NCI-H345 treated with DMSO at 0.1 percent for 48 hours (cell line): ENCODE results near the gene MR1.

ENCODE experiments used
- DNase-seq: peaks from one replicate; lab custom pipeline; 2025; ENCODE audit not compliant: unreplicated experiment; lab: John Stamatoyannopoulos, UW

MR1 gene

GRCh38 chr1:181033799-181034451, at the start of gene MR1:
MR1 (plus strand) TSS chr1:181033983; CDS start chr1:181034008, 25 bp downstream.
- DNase-seq, result no peak

- peak; percentile 94 for DNase-seq
These were observed 45.5 kb upstream of the MR1 start for GRCh38 chr1:180988253-180988752.

- DNase-seq, result peak; percentile 9
These were observed 39.5 kb upstream of the MR1 start for GRCh38 chr1:180994262-180994661.

- no peak for DNase-seq
These were observed 35.8 kb upstream of the MR1 start for GRCh38 chr1:180997843-180998504.

- no peak for DNase-seq
These were observed 32.5 kb upstream of the MR1 start for GRCh38 chr1:181001091-181001780.

- no peak for DNase-seq
These were observed 31.1 kb upstream of the MR1 start for GRCh38 chr1:181002582-181003172.

- DNase-seq, result no peak
These were observed 23.0 kb upstream of the MR1 start for GRCh38 chr1:181010789-181011188.

GRCh38 chr1:181011301-181012202, 22.2 kb upstream of the MR1 start:
- no peak for DNase-seq

- DNase-seq, result no peak
These were observed 21.5 kb upstream of the MR1 start for GRCh38 chr1:181012203-181012745.

- no peak for DNase-seq
These were observed 20.6 kb upstream of the MR1 start for GRCh38 chr1:181013144-181013543.

- DNase-seq, result no peak
These were observed 19.1 kb upstream of the MR1 start for GRCh38 chr1:181014477-181015250.

- DNase-seq, result no peak
These were observed 18.6 kb upstream of the MR1 start for GRCh38 chr1:181015251-181015615.

- DNase-seq, result no peak
These were observed 17.2 kb upstream of the MR1 start for GRCh38 chr1:181016563-181016962.

GRCh38 chr1:181018901-181019681, 14.7 kb upstream of the MR1 start:
- DNase-seq, result no peak

- DNase-seq, result no peak
These were observed 12.6 kb upstream of the MR1 start for GRCh38 chr1:181021159-181021558.

- DNase-seq, result peak; percentile 23
These were observed 11.9 kb upstream of the MR1 start for GRCh38 chr1:181021811-181022434.

- DNase-seq, result no peak
These were observed 10.3 kb upstream of the MR1 start for GRCh38 chr1:181023265-181024057.

GRCh38 chr1:181028196-181028595, 5.6 kb upstream of the MR1 start:
- no peak for DNase-seq
